H1 (cell line): ENCODE measurements around the gene RIGI. TPM values are rescaled to one million over a fixed set of nuclear protein-coding genes. Genes with fewer than 3 reads are reported as not detected.

Experiments used
- CBX8 ChIP-seq: fragments of 300-800, 300-1000 bp; sonication (generic); IDR thresholded peaks from 2 replicates; pipeline ENCODE4 v1.7.1; 2016; ENCODE audit warnings: low read depth, low read length, borderline replicate concordance
- HDAC2 ChIP-seq, 2 experiments: fragments of 300-600 bp in 1 of 2; sonication (generic) in 1 of 2; IDR thresholded peaks; 2 replicates each; pipeline ENCODE4 v1.6.1; 2011 to 2012; ENCODE audit warnings: low read depth in 2 of 2, low read length in 2 of 2, mild to moderate bottlenecking in 2 of 2, moderate library complexity in 2 of 2, borderline replicate concordance in 1 of 2, inconsistent platforms in 1 of 2
- KDM5A ChIP-seq: fragments of 200-600 bp; IDR thresholded peaks from 2 replicates; pipeline ENCODE4 v1.7.1; 2012; ENCODE audit warnings: mild to moderate bottlenecking, low read length, inconsistent platforms, mixed read lengths
- PHF8 ChIP-seq: fragments of 200-600 bp; sonication (generic); conservative IDR thresholded peaks from 2 replicates; pipeline ENCODE4 v1.7.1; 2012; ENCODE audit warnings: low read depth, mild to moderate bottlenecking, inconsistent platforms, low read length, moderate library complexity
- POLR2AphosphoS5 ChIP-seq: IDR thresholded peaks from 2 replicates; pipeline ENCODE4 v1.6.1; 2011; ENCODE audit warnings: low read depth, low read length
- TAF7 ChIP-seq: optimal IDR thresholded peaks from 2 replicates; pipeline ENCODE3; 2011; ENCODE audit warnings: low read depth, mild to moderate bottlenecking, inconsistent platforms, low read length, moderate library complexity, borderline replicate concordance
- YY1 ChIP-seq: IDR thresholded peaks from 2 replicates; pipeline ENCODE4 v1.6.1; 2011; ENCODE audit warnings: low read depth, mild to moderate bottlenecking, low read length
- polyA plus RNA-seq, 7 experiments: library from polyadenylated mRNA; depleted of rRNA in 3 of 7; stranded (reverse) in 5 of 7; unstranded in 2 of 7; fragments of >200 nt in 5 of 7; fragments of 200-250 nt in 2 of 7; gene quantifications; 1 replicate in 5 of 7; 2 replicates in 1 of 7; 4 replicates in 1 of 7; pipeline versions ENCODE4 v1.2.1 to v1.2.3, GENCODE V29; 2011 to 2013; ENCODE audit warnings: missing spikeins in 2 of 7, mixed read lengths in 2 of 7
- total RNA-seq: library from RNA; stranded (reverse); fragmentation: NEBNext Ultra II Directional; extraction: Animal tissue kit (Norgen Biotek cat#: 25700); gene quantifications from 2 replicates; pipeline ENCODE4 v1.2.1, GENCODE V29; 2021
- TF ChIP-seq, protein P1 (sequence below): IDR thresholded peaks from 2 replicates; pipeline ENCODE4 v1.6.1; 2011; ENCODE audit warnings: low read length, improper control_type of control experiment
- TF ChIP-seq, protein P2 (sequence below): fragments of 300-600 bp; sonication (generic); IDR thresholded peaks from 2 replicates; pipeline ENCODE4 v1.7.1; 2012; ENCODE audit warnings: low read length, moderate library complexity, mild to moderate bottlenecking, inconsistent platforms; ENCODE audit not compliant: insufficient replicate concordance

RIGI gene
- total and polyA plus RNA-seq, 2 of the 8 experiments (the other 6 are each of a cell fraction or from before 2014, with no cell fraction given) = 3.1 to 6.7 TPM

DNA sequence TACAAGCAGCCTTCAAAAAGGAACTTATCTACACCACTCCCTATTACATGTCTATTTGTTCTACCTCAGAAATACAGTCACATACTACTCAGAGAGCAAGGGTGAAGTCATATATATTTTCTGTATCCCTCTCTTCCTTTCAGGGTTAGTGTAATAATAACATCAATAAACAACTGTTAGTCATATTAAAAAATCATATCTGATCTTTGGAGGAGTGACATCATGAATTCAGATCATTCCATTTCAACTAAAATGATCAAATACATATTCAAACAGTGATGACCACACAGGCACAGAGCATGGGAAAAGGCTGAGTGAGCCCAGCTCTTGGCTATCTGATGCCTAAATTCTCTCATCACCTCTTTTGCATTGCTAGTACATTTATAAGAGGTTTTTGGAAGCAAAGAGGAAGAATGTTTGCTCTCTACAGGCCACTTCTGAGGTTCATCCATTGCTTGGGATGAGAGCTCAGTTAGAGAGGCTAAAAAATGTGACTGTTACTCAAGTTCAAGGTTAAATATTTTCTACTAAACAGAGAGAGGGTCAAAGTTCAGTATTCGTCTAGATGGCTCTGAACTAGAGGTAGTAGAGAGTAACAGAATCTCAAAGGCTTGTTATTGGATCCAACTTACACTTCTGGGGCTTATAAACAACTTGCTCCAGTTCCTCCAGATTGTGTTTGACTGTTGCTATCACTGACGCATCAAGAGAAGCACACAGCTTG is 39.0 kb downstream of the RIGI start (continued):
- TF ChIP-seq POLR2AphosphoS5 (no peak), KDM5A (no peak), CBX8 (no peak), TAF7 (no peak), YY1 (no peak), PHF8 (no peak), HDAC2 (IDR thresholded peaks at IDR 0.05; ENCODE audit: borderline replicate concordance in 1 of 2, low read depth in 2 of 2, low read length in 2 of 2) (no peak)
- TF ChIP-seq, protein P1, sequence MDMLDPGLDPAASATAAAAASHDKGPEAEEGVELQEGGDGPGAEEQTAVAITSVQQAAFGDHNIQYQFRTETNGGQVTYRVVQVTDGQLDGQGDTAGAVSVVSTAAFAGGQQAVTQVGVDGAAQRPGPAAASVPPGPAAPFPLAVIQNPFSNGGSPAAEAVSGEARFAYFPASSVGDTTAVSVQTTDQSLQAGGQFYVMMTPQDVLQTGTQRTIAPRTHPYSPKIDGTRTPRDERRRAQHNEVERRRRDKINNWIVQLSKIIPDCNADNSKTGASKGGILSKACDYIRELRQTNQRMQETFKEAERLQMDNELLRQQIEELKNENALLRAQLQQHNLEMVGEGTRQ = no peak
- TF ChIP-seq, protein P2, sequence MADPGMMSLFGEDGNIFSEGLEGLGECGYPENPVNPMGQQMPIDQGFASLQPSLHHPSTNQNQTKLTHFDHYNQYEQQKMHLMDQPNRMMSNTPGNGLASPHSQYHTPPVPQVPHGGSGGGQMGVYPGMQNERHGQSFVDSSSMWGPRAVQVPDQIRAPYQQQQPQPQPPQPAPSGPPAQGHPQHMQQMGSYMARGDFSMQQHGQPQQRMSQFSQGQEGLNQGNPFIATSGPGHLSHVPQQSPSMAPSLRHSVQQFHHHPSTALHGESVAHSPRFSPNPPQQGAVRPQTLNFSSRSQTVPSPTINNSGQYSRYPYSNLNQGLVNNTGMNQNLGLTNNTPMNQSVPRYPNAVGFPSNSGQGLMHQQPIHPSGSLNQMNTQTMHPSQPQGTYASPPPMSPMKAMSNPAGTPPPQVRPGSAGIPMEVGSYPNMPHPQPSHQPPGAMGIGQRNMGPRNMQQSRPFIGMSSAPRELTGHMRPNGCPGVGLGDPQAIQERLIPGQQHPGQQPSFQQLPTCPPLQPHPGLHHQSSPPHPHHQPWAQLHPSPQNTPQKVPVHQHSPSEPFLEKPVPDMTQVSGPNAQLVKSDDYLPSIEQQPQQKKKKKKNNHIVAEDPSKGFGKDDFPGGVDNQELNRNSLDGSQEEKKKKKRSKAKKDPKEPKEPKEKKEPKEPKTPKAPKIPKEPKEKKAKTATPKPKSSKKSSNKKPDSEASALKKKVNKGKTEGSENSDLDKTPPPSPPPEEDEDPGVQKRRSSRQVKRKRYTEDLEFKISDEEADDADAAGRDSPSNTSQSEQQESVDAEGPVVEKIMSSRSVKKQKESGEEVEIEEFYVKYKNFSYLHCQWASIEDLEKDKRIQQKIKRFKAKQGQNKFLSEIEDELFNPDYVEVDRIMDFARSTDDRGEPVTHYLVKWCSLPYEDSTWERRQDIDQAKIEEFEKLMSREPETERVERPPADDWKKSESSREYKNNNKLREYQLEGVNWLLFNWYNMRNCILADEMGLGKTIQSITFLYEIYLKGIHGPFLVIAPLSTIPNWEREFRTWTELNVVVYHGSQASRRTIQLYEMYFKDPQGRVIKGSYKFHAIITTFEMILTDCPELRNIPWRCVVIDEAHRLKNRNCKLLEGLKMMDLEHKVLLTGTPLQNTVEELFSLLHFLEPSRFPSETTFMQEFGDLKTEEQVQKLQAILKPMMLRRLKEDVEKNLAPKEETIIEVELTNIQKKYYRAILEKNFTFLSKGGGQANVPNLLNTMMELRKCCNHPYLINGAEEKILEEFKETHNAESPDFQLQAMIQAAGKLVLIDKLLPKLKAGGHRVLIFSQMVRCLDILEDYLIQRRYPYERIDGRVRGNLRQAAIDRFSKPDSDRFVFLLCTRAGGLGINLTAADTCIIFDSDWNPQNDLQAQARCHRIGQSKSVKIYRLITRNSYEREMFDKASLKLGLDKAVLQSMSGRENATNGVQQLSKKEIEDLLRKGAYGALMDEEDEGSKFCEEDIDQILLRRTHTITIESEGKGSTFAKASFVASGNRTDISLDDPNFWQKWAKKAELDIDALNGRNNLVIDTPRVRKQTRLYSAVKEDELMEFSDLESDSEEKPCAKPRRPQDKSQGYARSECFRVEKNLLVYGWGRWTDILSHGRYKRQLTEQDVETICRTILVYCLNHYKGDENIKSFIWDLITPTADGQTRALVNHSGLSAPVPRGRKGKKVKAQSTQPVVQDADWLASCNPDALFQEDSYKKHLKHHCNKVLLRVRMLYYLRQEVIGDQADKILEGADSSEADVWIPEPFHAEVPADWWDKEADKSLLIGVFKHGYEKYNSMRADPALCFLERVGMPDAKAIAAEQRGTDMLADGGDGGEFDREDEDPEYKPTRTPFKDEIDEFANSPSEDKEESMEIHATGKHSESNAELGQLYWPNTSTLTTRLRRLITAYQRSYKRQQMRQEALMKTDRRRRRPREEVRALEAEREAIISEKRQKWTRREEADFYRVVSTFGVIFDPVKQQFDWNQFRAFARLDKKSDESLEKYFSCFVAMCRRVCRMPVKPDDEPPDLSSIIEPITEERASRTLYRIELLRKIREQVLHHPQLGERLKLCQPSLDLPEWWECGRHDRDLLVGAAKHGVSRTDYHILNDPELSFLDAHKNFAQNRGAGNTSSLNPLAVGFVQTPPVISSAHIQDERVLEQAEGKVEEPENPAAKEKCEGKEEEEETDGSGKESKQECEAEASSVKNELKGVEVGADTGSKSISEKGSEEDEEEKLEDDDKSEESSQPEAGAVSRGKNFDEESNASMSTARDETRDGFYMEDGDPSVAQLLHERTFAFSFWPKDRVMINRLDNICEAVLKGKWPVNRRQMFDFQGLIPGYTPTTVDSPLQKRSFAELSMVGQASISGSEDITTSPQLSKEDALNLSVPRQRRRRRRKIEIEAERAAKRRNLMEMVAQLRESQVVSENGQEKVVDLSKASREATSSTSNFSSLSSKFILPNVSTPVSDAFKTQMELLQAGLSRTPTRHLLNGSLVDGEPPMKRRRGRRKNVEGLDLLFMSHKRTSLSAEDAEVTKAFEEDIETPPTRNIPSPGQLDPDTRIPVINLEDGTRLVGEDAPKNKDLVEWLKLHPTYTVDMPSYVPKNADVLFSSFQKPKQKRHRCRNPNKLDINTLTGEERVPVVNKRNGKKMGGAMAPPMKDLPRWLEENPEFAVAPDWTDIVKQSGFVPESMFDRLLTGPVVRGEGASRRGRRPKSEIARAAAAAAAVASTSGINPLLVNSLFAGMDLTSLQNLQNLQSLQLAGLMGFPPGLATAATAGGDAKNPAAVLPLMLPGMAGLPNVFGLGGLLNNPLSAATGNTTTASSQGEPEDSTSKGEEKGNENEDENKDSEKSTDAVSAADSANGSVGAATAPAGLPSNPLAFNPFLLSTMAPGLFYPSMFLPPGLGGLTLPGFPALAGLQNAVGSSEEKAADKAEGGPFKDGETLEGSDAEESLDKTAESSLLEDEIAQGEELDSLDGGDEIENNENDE = no peak
- TF ChIP-seq, all 59 proteins: peak for 0
